AG09309 (cell line): ENCODE data around the gene TM6SF1.

Source experiments
- DNase-seq: peaks from one replicate; pipeline ENCODE4 v3.0.0-alpha.2; 2010; ENCODE audit warnings: low read depth
- H3K4me3 ChIP-seq: 2 replicates; pipeline ENCODE4 v1.5.1; 2011; ENCODE audit warnings: mild to moderate bottlenecking, low read depth, low read length, moderate library complexity; ENCODE audit not compliant: control insufficient read depth
- TF ChIP-seq, protein P1 (sequence below): IDR thresholded peaks from 2 replicates; pipeline ENCODE4 v1.5.1; 2011; ENCODE audit warnings: mild to moderate bottlenecking, low read depth, low read length, inconsistent platforms; ENCODE audit not compliant: insufficient read depth, control insufficient read depth; ENCODE audit errors: missing control alignments

Gene TM6SF1

GRCh38 chr15:83106994-83107840 lies at the start of gene TM6SF1:
TM6SF1 (plus strand) TSS chr15:83107645; CDS start chr15:83107681, 36 bp downstream.
- no peak for DNase-seq
- peak within 1 kb of the TSS; percentile 40 for H3K4me3 ChIP-seq

DNA sequence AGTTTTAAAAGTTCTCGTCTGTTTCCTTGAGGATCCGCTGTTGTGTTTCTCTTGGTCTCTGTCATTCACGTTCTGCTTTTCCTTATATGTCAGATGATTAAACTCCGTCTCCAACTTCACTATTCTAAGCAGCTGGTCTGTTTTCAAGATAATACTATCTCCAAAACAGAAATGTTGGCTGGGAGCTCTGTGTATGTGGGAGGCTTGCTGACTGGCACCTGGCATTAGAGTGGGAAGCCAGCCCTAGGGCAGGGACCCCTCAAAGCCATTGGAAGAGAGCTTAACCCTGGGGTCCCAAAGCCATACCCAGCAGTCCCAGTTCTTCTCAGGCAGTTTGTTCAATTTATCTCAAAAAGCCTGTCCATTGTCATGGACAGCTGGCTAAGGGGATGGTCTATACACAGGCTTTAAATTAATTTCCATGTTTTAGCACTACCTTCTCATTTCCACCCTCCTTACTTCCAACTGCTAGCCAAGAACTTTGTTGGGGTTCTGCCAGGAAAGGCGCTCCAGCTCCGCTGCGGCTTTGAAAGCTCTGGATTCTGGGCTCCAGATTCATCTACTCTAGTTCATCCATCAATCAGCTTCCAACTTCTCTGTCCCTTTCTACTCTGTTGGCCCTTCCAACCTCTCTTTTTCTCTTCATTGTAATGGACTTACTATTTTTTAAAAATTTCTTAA lies 49.6 kb upstream of the TM6SF1 start:
- H3K4me3 ChIP-seq: no peak overlapping the region
- no peak for DNase-seq
- TF ChIP-seq, protein P1, sequence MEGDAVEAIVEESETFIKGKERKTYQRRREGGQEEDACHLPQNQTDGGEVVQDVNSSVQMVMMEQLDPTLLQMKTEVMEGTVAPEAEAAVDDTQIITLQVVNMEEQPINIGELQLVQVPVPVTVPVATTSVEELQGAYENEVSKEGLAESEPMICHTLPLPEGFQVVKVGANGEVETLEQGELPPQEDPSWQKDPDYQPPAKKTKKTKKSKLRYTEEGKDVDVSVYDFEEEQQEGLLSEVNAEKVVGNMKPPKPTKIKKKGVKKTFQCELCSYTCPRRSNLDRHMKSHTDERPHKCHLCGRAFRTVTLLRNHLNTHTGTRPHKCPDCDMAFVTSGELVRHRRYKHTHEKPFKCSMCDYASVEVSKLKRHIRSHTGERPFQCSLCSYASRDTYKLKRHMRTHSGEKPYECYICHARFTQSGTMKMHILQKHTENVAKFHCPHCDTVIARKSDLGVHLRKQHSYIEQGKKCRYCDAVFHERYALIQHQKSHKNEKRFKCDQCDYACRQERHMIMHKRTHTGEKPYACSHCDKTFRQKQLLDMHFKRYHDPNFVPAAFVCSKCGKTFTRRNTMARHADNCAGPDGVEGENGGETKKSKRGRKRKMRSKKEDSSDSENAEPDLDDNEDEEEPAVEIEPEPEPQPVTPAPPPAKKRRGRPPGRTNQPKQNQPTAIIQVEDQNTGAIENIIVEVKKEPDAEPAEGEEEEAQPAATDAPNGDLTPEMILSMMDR: no peak

More at GRCh38 chr15:83106994-83107840, at the start of gene TM6SF1:
- TF ChIP-seq, protein P1: no peak

DNA sequence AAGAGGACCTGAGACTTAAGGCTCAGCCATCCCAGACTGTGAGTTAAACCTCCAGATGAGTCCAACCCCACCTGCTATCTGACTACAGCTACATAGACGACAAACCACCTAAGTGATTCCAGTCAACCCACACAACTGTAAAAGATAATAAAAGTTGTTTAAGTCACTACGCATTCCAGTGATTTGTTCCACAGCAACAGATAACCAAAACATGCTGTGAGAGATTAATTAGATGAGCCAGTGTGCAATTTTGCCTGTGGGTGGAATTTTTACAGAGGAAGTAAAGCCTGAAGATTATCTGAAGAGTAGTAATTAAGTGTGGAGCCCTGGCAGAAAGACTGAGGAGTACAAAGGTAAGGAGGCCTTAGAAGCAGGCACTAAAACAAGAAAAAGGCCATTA lies 45.8 kb upstream of the TM6SF1 start:
- no peak overlapping the region for H3K4me3 ChIP-seq
- DNase-seq: no peak
- TF ChIP-seq, protein P1: no peak

GRCh38 chr15:83062768-83063180 lies 44.7 kb upstream of the TM6SF1 start:
- no peak overlapping the region for H3K4me3 ChIP-seq
- DNase-seq: no peak
- TF ChIP-seq, protein P1: no peak

DNA sequence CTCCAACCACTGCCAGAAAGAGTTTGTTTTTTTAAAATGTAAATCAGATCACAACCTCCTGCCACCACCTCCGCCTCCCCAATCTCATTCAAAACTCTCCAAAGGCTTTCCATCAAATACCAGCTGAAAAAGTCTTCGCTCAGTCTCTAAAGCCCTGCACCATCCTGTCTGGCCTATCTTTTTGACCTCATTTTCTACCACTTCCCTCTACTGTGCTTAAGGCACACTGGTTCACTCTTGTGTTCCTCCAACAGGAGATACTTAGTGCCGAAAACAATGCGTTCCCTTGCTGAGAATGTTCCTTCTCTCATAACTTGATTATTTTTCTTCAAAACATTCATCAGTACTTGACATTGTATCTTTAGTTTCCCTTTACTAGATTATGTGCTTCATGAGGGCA lies 43.9 kb upstream of the TM6SF1 start:
- DNase-seq: no peak
- TF ChIP-seq, protein P1: no peak
- H3K4me3 ChIP-seq: no peak overlapping the region

DNA sequence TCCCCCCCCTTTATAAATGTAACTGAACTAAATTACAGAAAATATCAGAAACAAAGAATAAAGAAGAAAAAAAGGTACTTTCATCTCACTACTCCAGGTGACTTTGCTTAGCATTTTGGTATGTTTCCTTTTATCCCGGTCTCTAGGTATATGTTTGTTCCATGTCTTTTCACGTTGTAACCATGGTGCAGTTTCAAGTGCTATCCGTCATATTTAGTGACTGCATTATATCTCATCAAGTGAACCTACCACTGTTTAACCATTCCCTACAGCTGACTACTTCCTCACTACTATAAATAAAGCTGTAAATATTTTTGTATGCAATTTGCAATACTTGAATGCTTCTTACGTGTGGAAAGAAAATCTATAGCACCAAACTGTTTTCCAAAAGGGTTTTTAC lies 42.6 kb upstream of the TM6SF1 start:
- TF ChIP-seq, protein P1: no peak
- no peak overlapping the region for H3K4me3 ChIP-seq
- DNase-seq: no peak
